ENCODE measurements around the gene CA12.

Gene CA12

GRCh38 chr15:63401714-63402497, 20.3 kb upstream of the CA12 start:
- no peak for DNase-seq

GRCh38 chr15:63401078-63401477, 19.4 kb upstream of the CA12 start:
- no peak for DNase-seq

- no peak for DNase-seq
Observed at GRCh38 chr15:63398456-63398855, 16.8 kb upstream of the CA12 start.

- DNase-seq, result no peak
Observed at GRCh38 chr15:63396152-63396928, 14.7 kb upstream of the CA12 start.

- DNase-seq, result no peak
Observed at GRCh38 chr15:63395730-63396151, 14.1 kb upstream of the CA12 start.

GRCh38 chr15:63392361-63393009, 10.8 kb upstream of the CA12 start:
- no peak for DNase-seq

- DNase-seq, result no peak
Observed at GRCh38 chr15:63391669-63392360, 10.2 kb upstream of the CA12 start.

- DNase-seq, result no peak
Observed at GRCh38 chr15:63390689-63391088, 9.0 kb upstream of the CA12 start.

GRCh38 chr15:63389902-63390670, 8.4 kb upstream of the CA12 start:
- DNase-seq, result no peak

GRCh38 chr15:63388511-63388910, 6.9 kb upstream of the CA12 start:
- DNase-seq, result no peak

- DNase-seq, result no peak
Observed at GRCh38 chr15:63387748-63388493, 6.3 kb upstream of the CA12 start.

- no peak for DNase-seq
Observed at GRCh38 chr15:63385911-63386531, 4.4 kb upstream of the CA12 start.

- no peak for DNase-seq
Observed at GRCh38 chr15:63384906-63385305, 3.3 kb upstream of the CA12 start.

GRCh38 chr15:63382966-63383710, 1.5 kb upstream of the CA12 start:
- DNase-seq, result no peak

- no peak for DNase-seq
Observed at GRCh38 chr15:63380808-63381282, 801 bp downstream of the CA12 start.

GRCh38 chr15:63380151-63380807, 1.4 kb downstream of the CA12 start:
- DNase-seq, result no peak

- DNase-seq, result no peak
Observed at GRCh38 chr15:63379492-63380150, 2.0 kb downstream of the CA12 start.

- DNase-seq, result no peak
Observed at GRCh38 chr15:63378946-63379345, 2.7 kb downstream of the CA12 start.

Data from central memory CD4-positive, alpha-beta T cell (primary cell).